Erythroblast (primary cell): Measurements from ENCODE around the gene PISD.

Experiments used
- GATA1 ChIP-seq: IDR thresholded peaks from 2 replicates; pipeline ENCODE4 v1.6.1; 2011; ENCODE audit warnings: low read depth, mild to moderate bottlenecking, control low read depth, low read length, moderate library complexity
- POLR2A ChIP-seq: IDR thresholded peaks from 2 replicates; pipeline ENCODE4 v1.6.1; 2011; ENCODE audit warnings: mild to moderate bottlenecking, low read length

- TF ChIP-seq POLR2A (no peak), GATA1 (no peak)
Observed at GRCh38 chr22:31683181-31684105, 21.4 kb upstream of the PISD start.
